K562 (cell line): ENCODE results near the gene ADGRB3. TPM values are rescaled to one million over a fixed set of nuclear protein-coding genes. Genes with fewer than 3 reads are reported as not detected.
A peak's percentile ranks its signal among the peaks of the same experiment; 100 is the strongest.

Experiments used
- CXXC5 ChIP-seq: fragments of 250-450 bp; sonication (Bioruptor Pico); IDR thresholded peaks from 2 replicates; pipeline ENCODE4 v1.8.0; 2022; ENCODE audit warnings: inconsistent platforms, mild to moderate bottlenecking, moderate library complexity
- JUN ChIP-seq, 2 experiments: sonication (generic) in 1 of 2; formaldehyde crosslinking in 1 of 2; IDR thresholded peaks; 2 replicates each; pipeline versions ENCODE4 v1.6.1 to v1.8.0; 2012 to 2022; ENCODE audit warnings: borderline replicate concordance in 2 of 2, mild to moderate bottlenecking in 2 of 2, improper control_type of control experiment in 1 of 2, low read depth in 1 of 2, low read length in 1 of 2, missing genetic modification reagents in 1 of 2
- MNT ChIP-seq, 2 experiments: fragments of 450-650 bp; conservative IDR thresholded peaks; 2 replicates each; pipeline ENCODE4 v1.6.1; 2017; ENCODE audit warnings: mild to moderate bottlenecking in 2 of 2, moderate library complexity in 2 of 2
- NCOA6 ChIP-seq: fragments of 450-650 bp; IDR thresholded peaks from 2 replicates; pipeline ENCODE4 v1.6.1; 2017; ENCODE audit warnings: mild to moderate bottlenecking
- NFIC ChIP-seq: fragments of 450-650 bp; IDR thresholded peaks from 2 replicates; pipeline ENCODE4 v1.6.1; 2017; ENCODE audit warnings: mild to moderate bottlenecking, inconsistent platforms
- REST ChIP-seq, 2 experiments: fragments of 450-650 bp; formaldehyde crosslinking in 1 of 2; IDR thresholded peaks; 2 replicates each; pipeline versions ENCODE4 v1.4.0 to v1.6.1; 2014 to 2020; ENCODE audit warnings: mild to moderate bottlenecking in 2 of 2, borderline replicate concordance in 1 of 2, low read depth in 1 of 2
- SAP30 ChIP-seq: fragments of 200-600 bp; sonication (generic); IDR thresholded peaks from 2 replicates; pipeline ENCODE4 v1.6.1; 2012; ENCODE audit warnings: borderline replicate concordance, low read depth, mild to moderate bottlenecking, moderate library complexity, low read length, control low read depth, inconsistent platforms; ENCODE audit not compliant: insufficient read depth, poor library complexity, severe bottlenecking
- ZNF197 ChIP-seq: fragments of 200-800 bp; sonication (Bioruptor generic); IDR thresholded peaks from 2 replicates; pipeline ENCODE4 v1.6.1; 2016; ENCODE audit warnings: low read depth, missing genetic modification characterization, missing compliant biosample characterization
- polyA plus RNA-seq, 8 experiments: library from polyadenylated mRNA; depleted of rRNA in 4 of 8; stranded (reverse) in 5 of 8; unstranded in 3 of 8; fragments of >200 nt; fragmentation: Nextera tagmentation in 2 of 8; fragmentation: Illumina TruSeq in 1 of 8; extraction: Ambion mirVana in 2 of 8; extraction: Trizol in 1 of 8; gene quantifications; 2 replicates each; pipeline versions ENCODE4 v1.2.1 to v1.2.3, GENCODE V29; 2011 to 2014; ENCODE audit warnings: inconsistent platforms in 1 of 8, missing spikeins in 1 of 8
- total RNA-seq, 7 experiments: library from RNA; depleted of rRNA in 6 of 7; stranded (reverse); fragments of >200 nt in 6 of 7; fragmentation: Illumina TruSeq in 2 of 7; extraction: Trizol in 2 of 7; gene quantifications; 2 replicates each; pipeline versions ENCODE4 v1.2.1 to v1.2.3, GENCODE V29; 2011 to 2021; ENCODE audit warnings: low replicate concordance in 1 of 7
- TF ChIP-seq, protein P1 (sequence below): sonication (generic); formaldehyde crosslinking; IDR thresholded peaks from 2 replicates; pipeline ENCODE4 v1.5.0; 2020; ENCODE audit warnings: missing genetic modification reagents
- TF ChIP-seq, protein P2 (sequence below): sonication (generic); formaldehyde crosslinking; IDR thresholded peaks from 2 replicates; pipeline ENCODE4 v1.8.0; 2022; ENCODE audit warnings: mild to moderate bottlenecking, missing genetic modification reagents

The ADGRB3 gene
- total and polyA plus RNA-seq, 9 of the 15 experiments (the other 6 are each of a cell fraction or from before 2014, with no cell fraction given): 0.90 to 7.8 (median 2.4) TPM

GRCh38 chr6:69232911-69233448, 597.9 kb downstream of the ADGRB3 start (continued):
- peak; percentile 100 for TF ChIP-seq REST (IDR thresholded peaks at IDR 0.05; ENCODE audit: borderline replicate concordance)
- peak; percentile 98 for TF ChIP-seq REST (CRISPR knock-in tag; IDR thresholded peaks at IDR 0.05; ENCODE audit: low read depth)
- no peak for TF ChIP-seq NFIC
- TF ChIP-seq CXXC5 (CRISPR knock-in tag): peak; percentile 70
- peak; percentile 50 to 78 for TF ChIP-seq MNT (conservative IDR thresholded peaks at IDR 0.05)
- TF ChIP-seq JUN (IDR thresholded peaks at IDR 0.05; ENCODE audit: borderline replicate concordance, low read depth, low read length): peak; percentile 29; the same call in 1 of the 2 replicates
- TF ChIP-seq JUN (CRISPR knock-in tag; IDR thresholded peaks at IDR 0.05; ENCODE audit: borderline replicate concordance): no peak
- TF ChIP-seq, protein P1, sequence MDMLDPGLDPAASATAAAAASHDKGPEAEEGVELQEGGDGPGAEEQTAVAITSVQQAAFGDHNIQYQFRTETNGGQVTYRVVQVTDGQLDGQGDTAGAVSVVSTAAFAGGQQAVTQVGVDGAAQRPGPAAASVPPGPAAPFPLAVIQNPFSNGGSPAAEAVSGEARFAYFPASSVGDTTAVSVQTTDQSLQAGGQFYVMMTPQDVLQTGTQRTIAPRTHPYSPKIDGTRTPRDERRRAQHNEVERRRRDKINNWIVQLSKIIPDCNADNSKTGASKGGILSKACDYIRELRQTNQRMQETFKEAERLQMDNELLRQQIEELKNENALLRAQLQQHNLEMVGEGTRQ (CRISPR knock-in tag): peak; percentile 45; the same call in 1 of the 2 replicates
- TF ChIP-seq, protein P2, sequence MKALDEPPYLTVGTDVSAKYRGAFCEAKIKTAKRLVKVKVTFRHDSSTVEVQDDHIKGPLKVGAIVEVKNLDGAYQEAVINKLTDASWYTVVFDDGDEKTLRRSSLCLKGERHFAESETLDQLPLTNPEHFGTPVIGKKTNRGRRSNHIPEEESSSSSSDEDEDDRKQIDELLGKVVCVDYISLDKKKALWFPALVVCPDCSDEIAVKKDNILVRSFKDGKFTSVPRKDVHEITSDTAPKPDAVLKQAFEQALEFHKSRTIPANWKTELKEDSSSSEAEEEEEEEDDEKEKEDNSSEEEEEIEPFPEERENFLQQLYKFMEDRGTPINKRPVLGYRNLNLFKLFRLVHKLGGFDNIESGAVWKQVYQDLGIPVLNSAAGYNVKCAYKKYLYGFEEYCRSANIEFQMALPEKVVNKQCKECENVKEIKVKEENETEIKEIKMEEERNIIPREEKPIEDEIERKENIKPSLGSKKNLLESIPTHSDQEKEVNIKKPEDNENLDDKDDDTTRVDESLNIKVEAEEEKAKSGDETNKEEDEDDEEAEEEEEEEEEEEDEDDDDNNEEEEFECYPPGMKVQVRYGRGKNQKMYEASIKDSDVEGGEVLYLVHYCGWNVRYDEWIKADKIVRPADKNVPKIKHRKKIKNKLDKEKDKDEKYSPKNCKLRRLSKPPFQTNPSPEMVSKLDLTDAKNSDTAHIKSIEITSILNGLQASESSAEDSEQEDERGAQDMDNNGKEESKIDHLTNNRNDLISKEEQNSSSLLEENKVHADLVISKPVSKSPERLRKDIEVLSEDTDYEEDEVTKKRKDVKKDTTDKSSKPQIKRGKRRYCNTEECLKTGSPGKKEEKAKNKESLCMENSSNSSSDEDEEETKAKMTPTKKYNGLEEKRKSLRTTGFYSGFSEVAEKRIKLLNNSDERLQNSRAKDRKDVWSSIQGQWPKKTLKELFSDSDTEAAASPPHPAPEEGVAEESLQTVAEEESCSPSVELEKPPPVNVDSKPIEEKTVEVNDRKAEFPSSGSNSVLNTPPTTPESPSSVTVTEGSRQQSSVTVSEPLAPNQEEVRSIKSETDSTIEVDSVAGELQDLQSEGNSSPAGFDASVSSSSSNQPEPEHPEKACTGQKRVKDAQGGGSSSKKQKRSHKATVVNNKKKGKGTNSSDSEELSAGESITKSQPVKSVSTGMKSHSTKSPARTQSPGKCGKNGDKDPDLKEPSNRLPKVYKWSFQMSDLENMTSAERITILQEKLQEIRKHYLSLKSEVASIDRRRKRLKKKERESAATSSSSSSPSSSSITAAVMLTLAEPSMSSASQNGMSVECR (CRISPR knock-in tag): 0 out of 2 replicates have a peak, but pooled peaks have one; percentile 39
- peak; percentile 90 for TF ChIP-seq NCOA6
- peak; percentile 72 for TF ChIP-seq SAP30
- TF ChIP-seq ZNF197 (CRISPR knock-in tag): peak; percentile 92
